AG10803 (cell line): ENCODE data around the gene ACTR6.
A peak's percentile ranks its signal among the peaks of the same experiment; 100 is the strongest.
"Not testable (repeated sequence)": the region's sequence is repeated elsewhere in the genome, so short reads cannot be mapped to it uniquely, and the experiment has no call there.

Experiments
- DNase-seq: peaks from one replicate; pipeline ENCODE4 v3.0.0; 2010; ENCODE audit warnings: low read depth
- H3K4me3 ChIP-seq: 2 replicates; pipeline ENCODE4 v1.5.1; 2011; ENCODE audit warnings: mild to moderate bottlenecking, low read length, control low read depth
- CTCF ChIP-seq: conservative IDR thresholded peaks from 2 replicates; pipeline ENCODE4 v1.5.1; 2011; ENCODE audit warnings: mild to moderate bottlenecking, low read length, control low read depth, inconsistent platforms

Gene ACTR6

GRCh38 chr12:100225491-100225890 lies 24.9 kb downstream of the ACTR6 start:
- no peak overlapping the region for H3K4me3 ChIP-seq
- no peak for DNase-seq
- no peak for TF ChIP-seq CTCF

GRCh38 chr12:100229036-100229635 lies 28.5 kb downstream of the ACTR6 start:
- no peak; the same call in 1 of the 2 replicates for TF ChIP-seq CTCF
- no peak overlapping the region for H3K4me3 ChIP-seq
- DNase-seq, result peak; percentile 3

GRCh38 chr12:100229876-100230275 lies 29.3 kb downstream of the ACTR6 start:
- DNase-seq, result no peak
- no peak overlapping the region for H3K4me3 ChIP-seq
- TF ChIP-seq CTCF, result no peak

- H3K4me3 ChIP-seq, result not testable (repeated sequence)
Observed at GRCh38 chr12:100231873-100232272, 31.3 kb downstream of the ACTR6 start.

GRCh38 chr12:100234166-100234565 lies 33.6 kb downstream of the ACTR6 start:
- DNase-seq, result peak; percentile 20
- TF ChIP-seq CTCF, result no peak
- no peak overlapping the region for H3K4me3 ChIP-seq

More at GRCh38 chr12:100231873-100232272, 31.3 kb downstream of the ACTR6 start:
- not testable (repeated sequence) for DNase-seq

GRCh38 chr12:100234591-100235304 lies 34.1 kb downstream of the ACTR6 start:
- H3K4me3 ChIP-seq, result no peak overlapping the region
- peak; percentile 88 for TF ChIP-seq CTCF
- DNase-seq, result peak; percentile 65

- no peak for DNase-seq
- H3K4me3 ChIP-seq, result no peak overlapping the region
- no peak for TF ChIP-seq CTCF
Observed at GRCh38 chr12:100238801-100239200, 38.2 kb downstream of the ACTR6 start.
